Rectal smooth muscle tissue (tissue), 1 donor: ENCODE results near the gene USP24.

ENCODE experiments used
- H3K27ac ChIP-seq: one replicate; pipeline ENCODE4 v1.7.0; 2013; ENCODE audit warnings: low read depth, low read length, inconsistent platforms
- H3K27me3 ChIP-seq: one replicate; pipeline ENCODE4 v1.7.0; 2013; ENCODE audit warnings: low read length; ENCODE audit not compliant: control insufficient read depth, insufficient read depth
- H3K36me3 ChIP-seq: one replicate; pipeline ENCODE4 v1.7.0; 2013; ENCODE audit warnings: low read length; ENCODE audit not compliant: control insufficient read depth, insufficient read depth
- H3K4me1 ChIP-seq: one replicate; pipeline ENCODE4 v1.7.0; 2013; ENCODE audit warnings: low read length; ENCODE audit not compliant: control insufficient read depth, insufficient read depth
- H3K4me3 ChIP-seq: one replicate; pipeline ENCODE4 v1.7.0; 2013; ENCODE audit warnings: low read length
- H3K9ac ChIP-seq: one replicate; pipeline ENCODE4 v1.7.0; 2013; ENCODE audit warnings: low read length

The USP24 gene

DNA sequence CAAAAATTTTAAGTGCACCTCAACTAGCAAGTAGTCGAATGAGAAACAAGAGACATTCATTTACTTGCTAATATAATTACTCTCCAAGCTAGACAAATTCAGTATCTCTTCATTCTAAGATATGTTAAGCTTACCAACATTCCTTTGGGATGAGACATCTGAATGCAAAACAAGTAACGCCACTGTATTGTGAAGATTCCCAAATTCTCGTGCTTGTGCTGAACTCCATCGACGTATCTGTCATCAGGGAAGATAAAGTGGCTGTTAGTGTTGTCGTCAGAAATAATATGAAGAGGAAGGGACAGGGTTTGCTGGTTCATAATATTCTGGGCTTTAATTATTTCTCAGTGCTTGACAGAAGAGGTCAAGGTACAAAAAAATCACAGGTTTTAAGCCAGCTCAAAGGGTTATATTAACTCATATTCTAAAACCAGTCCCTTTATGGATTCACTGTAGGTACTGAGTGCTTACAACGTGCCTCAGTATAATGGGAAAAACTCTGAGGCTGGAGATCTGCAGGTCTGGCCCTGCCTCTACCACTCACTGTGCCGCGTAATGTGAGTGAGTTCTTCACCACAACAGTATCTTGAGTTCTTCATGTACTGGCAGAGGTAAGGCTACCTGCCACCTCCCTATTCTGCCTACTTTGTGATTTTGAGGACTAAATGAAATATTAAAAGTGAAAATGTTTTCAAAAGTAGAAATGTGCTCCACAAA lies 133.8 kb downstream of the USP24 start:
- Histone ChIP-seq H3K27ac (no peak overlapping the region), H3K9ac (no peak overlapping the region), H3K36me3 (peaks cover 30% of the 10 kb centered on the region), H3K4me3 (no peak overlapping the region), H3K4me1 (no peaks in the 10 kb centered on the region), H3K27me3 (no peaks in the 10 kb centered on the region)

DNA sequence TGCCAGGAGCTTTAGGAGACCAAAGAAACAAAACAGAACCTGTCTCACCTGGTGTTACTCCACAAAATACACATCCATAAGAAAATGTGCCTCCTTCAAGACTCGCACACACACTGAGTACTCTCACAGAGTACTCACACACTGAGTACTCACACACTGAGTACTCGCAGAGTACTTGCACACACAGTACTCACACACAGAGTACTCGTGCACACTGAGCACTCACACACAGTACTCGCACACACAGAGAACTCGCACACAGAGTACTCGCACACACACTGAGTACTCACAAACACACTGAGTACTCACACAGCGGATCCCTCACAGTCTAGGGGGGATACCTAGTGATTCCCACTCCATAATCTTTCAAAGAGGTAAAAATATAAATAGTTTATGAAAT lies 135.5 kb downstream of the USP24 start:
- no peak overlapping the region for H3K9ac ChIP-seq
- H3K4me3 ChIP-seq, result no peak overlapping the region
- H3K36me3 ChIP-seq, result peaks cover 21% of the 10 kb centered on the region
- H3K27ac ChIP-seq, result no peak overlapping the region
- H3K4me1 ChIP-seq, result no peaks in the 10 kb centered on the region
- H3K27me3 ChIP-seq, result no peaks in the 10 kb centered on the region

DNA sequence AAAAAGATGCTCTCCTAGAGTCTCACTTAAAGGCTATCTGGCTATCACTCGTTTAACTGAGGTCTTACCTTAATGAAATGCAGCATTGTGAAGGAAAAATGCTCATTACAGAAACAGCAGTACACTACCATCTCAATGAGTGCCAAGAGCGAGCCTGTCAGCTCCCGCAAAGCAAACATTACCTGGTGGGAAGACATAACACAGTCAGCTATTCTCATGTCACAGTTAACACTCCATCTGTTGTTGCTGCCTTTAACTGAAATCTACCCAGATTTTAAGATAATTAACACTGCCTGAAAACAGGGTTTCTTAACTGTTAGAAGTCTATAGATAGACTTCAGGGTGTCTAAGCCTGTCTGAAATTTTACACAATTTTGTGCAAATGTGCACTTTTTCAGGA lies 136.7 kb downstream of the USP24 start:
- no peak overlapping the region for H3K27ac ChIP-seq

DNA sequence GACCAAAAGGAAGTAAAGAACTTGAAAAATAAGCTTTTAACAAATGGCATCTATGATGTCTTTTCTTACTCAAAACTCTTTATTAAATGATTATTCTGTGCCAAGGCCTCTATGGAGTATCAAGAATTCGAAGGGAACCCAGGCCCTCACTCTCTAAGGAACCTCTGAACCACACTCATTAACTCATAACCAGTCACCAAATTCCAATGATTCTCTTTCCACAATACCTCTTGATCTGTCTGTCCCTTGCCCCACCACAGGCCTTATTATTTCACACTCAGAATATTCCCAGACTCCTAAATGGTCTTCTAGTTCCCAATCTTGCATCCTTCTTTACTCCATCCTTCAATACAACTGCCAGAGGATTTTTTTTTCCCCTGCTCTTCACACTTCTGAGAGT lies 138.8 kb downstream of the USP24 start:
- Histone ChIP-seq H3K27me3 (no peaks in the 10 kb centered on the region), H3K36me3 (peaks cover 27% of the 10 kb centered on the region), H3K9ac (no peak overlapping the region), H3K4me1 (no peaks in the 10 kb centered on the region), H3K27ac (no peak overlapping the region), H3K4me3 (no peak overlapping the region)

More for the DNA sequence above, 136.7 kb downstream of the USP24 start:
- Histone ChIP-seq H3K9ac (no peak overlapping the region), H3K27me3 (no peaks in the 10 kb centered on the region), H3K4me1 (no peaks in the 10 kb centered on the region), H3K4me3 (no peak overlapping the region), H3K36me3 (peaks cover 23% of the 10 kb centered on the region)

DNA sequence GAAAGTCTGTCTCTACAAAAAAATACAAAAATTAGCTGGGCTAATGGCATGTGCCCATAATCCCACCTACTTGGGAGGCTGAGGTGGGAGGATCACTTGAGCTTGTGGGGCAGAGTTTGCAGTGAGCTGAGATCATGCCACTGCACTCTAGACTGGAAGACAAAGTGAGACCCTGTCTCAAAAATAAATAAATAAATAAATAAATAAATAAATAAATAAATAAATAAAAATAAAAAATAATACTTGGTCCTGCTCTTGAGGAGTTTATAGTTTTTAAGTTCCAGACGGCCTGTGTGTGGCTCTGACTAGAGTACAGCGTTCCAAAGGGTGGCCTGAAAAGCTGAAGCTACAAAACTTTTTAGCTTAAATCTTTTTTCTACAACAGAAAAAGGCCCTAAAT lies 140.7 kb downstream of the USP24 start:
- H3K36me3 ChIP-seq, result peaks cover 31% of the 10 kb centered on the region

DNA sequence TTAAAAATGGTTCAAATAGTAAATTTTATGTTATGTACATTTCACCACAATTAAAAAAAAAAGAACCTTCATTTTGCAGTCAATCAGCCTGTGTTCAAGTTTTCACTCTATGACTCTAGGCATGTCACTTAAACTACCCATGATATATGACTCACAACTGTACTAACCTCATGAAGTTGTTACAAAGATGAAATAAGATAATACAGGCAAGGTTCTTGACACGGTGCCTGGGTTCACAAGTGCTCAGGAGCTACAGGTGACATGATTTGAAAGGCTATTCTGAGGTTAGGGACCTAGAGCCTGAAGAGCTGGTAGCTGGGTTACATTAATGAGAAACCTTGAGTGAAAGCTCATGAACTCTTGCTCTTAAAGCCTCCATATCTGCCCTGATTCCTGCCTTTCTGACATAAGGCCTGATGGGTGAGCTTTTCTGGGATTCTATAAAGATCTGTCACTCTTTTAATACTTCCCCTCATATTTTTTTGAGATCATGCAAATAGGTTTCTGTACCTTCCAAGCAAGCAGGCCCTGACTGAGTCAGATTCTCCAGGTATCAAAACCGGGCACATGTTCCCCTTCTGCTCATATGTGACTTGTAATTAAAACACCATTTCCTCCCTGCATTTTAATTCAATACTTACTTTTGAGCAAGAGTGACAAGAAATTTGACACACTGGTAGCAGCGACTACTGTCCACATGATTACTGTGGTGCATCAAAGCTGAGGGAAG lies 141.8 kb downstream of the USP24 start:
- Histone ChIP-seq H3K9ac (no peak overlapping the region), H3K36me3 (peaks cover 32% of the 10 kb centered on the region), H3K4me3 (no peak overlapping the region), H3K27ac (no peak overlapping the region), H3K27me3 (no peaks in the 10 kb centered on the region), H3K4me1 (no peaks in the 10 kb centered on the region)

More for the DNA sequence above, 140.7 kb downstream of the USP24 start:
- H3K9ac ChIP-seq, result no peak overlapping the region
- no peaks in the 10 kb centered on the region for H3K4me1 ChIP-seq
- no peaks in the 10 kb centered on the region for H3K27me3 ChIP-seq
- H3K27ac ChIP-seq, result no peak overlapping the region
- H3K4me3 ChIP-seq, result no peak overlapping the region

DNA sequence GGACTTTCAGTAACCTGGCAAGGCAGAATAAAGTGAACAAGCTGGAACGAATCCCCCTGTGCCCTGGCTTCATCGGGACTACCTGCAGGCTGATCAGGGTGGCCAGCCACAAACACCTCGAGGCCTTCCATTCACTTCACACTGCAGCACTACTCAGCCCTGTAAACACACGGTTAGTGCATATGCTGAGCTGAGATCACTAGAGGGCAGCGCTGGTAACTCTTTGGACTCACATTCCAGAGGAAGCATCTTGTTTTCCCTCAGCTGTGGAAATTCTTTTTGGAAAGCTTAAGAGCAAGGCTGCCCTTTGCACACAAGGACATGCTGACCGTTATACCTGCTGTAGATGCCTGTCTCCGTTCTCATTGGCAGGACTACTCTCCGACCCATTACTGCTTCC lies 143.7 kb downstream of the USP24 start:
- Histone ChIP-seq H3K27me3 (no peaks in the 10 kb centered on the region), H3K36me3 (peaks cover 37% of the 10 kb centered on the region), H3K4me1 (no peaks in the 10 kb centered on the region), H3K9ac (no peak overlapping the region), H3K4me3 (no peak overlapping the region), H3K27ac (no peak overlapping the region)

DNA sequence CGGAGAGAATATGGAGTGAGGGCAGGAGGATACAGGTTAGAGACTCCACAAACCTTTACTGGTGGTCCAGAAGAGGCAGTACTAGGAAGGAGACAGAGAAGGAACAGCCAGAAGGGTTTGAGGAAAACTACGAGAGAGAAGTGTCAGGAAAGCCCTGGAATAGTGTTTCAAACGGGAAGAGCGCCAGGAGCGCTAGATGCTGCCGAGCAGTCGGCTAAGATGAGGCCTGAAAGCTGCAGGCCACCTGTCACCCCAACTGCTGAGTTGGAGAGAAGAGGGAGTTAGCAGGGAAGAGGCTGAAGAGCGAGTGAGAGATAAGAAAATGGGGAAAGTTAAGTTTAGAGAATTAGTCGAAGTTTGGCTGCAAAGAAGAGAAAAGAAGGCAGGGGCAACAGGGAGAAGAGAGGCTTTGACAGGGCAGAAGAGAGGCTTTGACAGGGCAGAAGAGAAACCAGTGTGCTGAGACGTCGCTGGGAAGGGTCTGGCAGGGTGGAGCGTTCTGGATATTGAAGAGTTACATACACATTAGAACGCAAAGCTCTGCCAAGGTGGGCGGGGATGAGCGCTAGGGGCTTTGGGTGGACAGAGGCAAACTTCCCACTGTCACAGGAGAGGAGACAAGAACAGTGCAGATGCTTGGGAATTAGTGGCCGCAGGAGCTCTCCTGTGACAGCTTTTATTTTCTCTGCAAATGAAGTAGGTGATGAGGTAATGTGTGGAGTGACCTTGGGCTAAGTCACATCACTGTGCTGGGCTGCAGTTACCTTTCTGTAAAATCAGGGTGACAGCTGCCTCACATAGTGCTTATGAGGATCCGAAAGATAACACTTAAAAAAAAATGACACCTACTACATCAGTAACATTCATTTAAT lies 144.6 kb downstream of the USP24 start:
- Histone ChIP-seq H3K4me1 (peaks cover under 1% of the 10 kb centered on the region), H3K27ac (no peak overlapping the region), H3K4me3 (no peak overlapping the region), H3K27me3 (no peaks in the 10 kb centered on the region), H3K36me3 (peaks cover 39% of the 10 kb centered on the region), H3K9ac (no peak overlapping the region)

DNA sequence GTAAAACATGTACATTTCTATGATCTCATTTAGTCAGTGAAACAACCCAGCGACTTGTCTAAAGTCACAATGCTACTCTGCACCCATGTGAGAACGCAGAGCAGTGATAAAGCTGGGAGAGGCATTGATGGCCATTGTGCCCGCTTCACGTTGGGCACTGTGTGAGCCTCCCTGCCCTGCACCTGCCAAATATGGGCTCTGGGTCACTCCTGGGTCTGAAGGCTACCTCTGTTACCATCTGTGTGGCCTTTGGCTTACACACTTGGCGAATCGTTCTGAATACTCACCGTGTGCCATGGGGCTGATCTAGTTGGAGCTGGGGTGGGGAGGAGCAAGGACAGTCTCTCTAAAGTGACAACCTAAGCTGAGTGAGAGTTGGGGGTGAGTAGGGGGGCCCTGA lies 145.9 kb downstream of the USP24 start:
- Histone ChIP-seq H3K36me3 (peaks cover 35% of the 10 kb centered on the region), H3K27ac (no peak overlapping the region), H3K27me3 (no peaks in the 10 kb centered on the region), H3K9ac (no peak overlapping the region), H3K4me1 (peaks cover 11% of the 10 kb centered on the region), H3K4me3 (no peak overlapping the region)

DNA sequence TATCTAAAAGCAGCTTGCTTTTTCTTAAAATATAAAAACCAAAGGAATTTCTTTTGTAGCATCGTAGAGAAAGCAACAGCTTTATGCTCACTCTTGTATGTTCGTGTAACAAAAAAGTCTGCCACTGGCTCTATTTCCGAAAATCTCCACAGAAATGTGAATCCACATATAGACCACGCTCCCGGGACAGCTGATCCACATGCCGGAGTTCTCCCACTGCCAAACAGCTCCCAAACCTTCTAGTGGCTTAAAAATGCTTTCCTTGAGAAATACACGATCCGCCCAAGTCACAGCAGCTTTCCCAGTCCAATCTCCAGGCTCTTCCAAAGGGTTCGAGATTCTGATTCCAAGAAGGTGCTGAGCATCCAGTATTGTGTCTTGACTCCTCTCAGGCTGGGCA lies 146.5 kb downstream of the USP24 start:
- peaks cover 14% of the 10 kb centered on the region for H3K4me1 ChIP-seq

DNA sequence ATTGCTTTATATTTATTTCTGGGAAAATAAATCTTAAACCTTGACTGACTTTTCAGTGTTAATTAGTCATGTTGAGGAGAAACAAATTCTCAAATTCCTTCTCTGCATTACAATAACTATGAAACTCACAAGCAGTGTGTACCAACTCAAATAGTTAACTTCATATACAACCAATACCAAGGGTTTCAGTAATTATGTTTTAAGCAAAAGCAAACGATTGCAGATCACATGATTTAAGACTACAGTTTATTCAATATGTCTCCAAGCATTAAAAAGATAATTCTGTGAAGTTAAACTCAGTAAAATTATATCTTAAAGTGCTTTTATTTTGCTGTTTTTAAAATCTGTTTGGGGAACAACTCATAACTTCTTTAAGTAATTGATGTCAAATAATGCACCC lies 147.2 kb downstream of the USP24 start:
- peaks cover 30% of the 10 kb centered on the region for H3K36me3 ChIP-seq
- H3K9ac ChIP-seq, result no peak overlapping the region
- H3K4me1 ChIP-seq, result peaks cover 14% of the 10 kb centered on the region
- no peaks in the 10 kb centered on the region for H3K27me3 ChIP-seq
- H3K4me3 ChIP-seq, result no peak overlapping the region
- no peak overlapping the region for H3K27ac ChIP-seq

More for the DNA sequence above, 146.5 kb downstream of the USP24 start:
- H3K4me3 ChIP-seq, result no peak overlapping the region
- H3K27me3 ChIP-seq, result no peaks in the 10 kb centered on the region
- peaks cover 34% of the 10 kb centered on the region for H3K36me3 ChIP-seq
- no peak overlapping the region for H3K27ac ChIP-seq
- H3K9ac ChIP-seq, result no peak overlapping the region

DNA sequence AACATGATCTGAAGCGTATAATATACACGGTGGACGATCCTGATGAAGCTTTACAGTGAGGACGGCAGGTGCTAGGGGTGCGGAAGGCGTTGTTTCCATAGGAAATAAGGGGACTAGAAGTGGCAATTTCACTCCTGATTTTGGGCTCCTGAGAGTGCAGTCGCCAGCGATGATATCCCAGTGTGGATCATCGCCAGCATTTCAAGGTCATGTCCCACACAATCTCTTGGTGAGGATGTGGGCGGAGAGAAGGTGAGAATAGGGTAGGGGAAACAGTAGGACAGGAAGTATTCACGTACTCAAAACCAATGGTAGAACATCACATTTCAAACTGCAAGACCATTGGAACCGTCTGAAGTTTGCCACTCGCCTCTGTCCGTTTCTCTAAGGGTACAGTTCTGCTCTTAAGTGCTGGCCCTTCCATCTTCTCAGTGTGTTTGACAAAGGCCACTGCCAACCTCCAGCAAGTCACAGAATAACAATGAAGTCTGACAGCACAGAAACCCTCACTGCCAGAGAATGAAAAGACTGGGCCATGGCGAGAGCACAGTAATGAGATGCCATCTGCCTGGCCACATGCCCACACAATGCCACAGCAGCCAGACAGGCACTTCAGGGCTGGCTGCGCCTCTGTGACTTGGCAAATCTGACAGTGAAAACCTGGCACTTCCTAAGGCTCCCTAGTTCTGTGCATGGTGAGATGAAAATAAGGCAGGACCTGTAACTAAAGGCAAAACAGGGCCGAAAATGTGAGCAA lies 148.0 kb downstream of the USP24 start:
- peaks cover 30% of the 10 kb centered on the region for H3K36me3 ChIP-seq
- H3K27ac ChIP-seq, result no peak overlapping the region

More for the DNA sequence above, 148.0 kb downstream of the USP24 start:
- Histone ChIP-seq H3K4me1 (peaks cover 14% of the 10 kb centered on the region), H3K9ac (no peak overlapping the region), H3K4me3 (no peak overlapping the region), H3K27me3 (no peaks in the 10 kb centered on the region)
